Measurements from ENCODE around the gene TNFRSF13B.

Gene TNFRSF13B

DNA sequence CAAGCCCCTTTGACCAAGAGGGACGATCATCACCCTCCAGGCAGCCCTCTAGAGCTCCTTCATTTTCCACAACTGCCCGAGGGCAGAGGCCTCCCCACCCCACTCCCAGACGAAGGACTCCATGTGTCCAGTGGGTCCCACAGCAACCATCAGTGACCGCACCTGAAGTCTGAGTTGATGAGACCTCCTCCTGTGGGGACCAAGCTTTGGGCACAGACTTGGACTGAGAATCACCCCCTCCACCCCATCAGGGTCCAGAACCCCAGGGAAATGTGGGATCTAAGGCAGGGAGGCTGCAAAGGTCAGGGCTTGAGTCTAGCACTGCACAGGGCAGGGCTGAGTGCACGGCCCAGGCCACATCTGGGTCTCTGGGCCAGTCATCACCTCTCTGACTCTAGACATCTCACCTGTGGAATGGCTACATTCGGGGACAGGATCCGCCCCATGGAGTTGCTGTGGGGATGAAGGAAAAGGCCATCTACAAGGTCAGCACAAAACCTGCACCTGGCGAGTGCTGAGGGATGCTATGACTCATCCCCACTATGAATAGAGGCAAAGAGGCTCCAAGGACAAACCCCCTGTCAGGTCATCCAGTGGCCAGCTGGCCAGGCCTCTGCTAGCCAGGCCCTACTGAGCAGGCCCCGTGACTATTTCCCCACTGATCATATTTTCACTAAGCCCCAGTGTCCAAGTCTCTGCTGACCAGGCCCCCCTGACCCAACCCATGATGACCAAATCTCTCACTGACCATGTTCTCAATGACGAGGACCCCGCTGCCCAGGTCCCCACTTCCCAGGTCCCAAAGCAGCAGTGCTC is 38.4 kb downstream of the TNFRSF13B start:
- Histone ChIP-seq H3K4me3 (replicated peaks; ENCODE audit: insufficient read depth, low read length) (no peak overlapping the region), H3K27ac (replicated peaks) (no peak overlapping the region), H3K27me3 (ENCODE audit: insufficient read depth, poor library complexity, severe bottlenecking) (no peaks in the 10 kb centered on the region)
- no peak for DNase-seq (ENCODE audit: low read depth in 1 of 2, low spot score in 1 of 2)
- no peak for TF ChIP-seq POLR2AphosphoS5 (IDR thresholded peaks at IDR 0.05; ENCODE audit: low read depth)
- TF ChIP-seq, protein P1, sequence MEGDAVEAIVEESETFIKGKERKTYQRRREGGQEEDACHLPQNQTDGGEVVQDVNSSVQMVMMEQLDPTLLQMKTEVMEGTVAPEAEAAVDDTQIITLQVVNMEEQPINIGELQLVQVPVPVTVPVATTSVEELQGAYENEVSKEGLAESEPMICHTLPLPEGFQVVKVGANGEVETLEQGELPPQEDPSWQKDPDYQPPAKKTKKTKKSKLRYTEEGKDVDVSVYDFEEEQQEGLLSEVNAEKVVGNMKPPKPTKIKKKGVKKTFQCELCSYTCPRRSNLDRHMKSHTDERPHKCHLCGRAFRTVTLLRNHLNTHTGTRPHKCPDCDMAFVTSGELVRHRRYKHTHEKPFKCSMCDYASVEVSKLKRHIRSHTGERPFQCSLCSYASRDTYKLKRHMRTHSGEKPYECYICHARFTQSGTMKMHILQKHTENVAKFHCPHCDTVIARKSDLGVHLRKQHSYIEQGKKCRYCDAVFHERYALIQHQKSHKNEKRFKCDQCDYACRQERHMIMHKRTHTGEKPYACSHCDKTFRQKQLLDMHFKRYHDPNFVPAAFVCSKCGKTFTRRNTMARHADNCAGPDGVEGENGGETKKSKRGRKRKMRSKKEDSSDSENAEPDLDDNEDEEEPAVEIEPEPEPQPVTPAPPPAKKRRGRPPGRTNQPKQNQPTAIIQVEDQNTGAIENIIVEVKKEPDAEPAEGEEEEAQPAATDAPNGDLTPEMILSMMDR (IDR thresholded peaks at IDR 0.05; ENCODE audit: insufficient read depth, low read length), result no peak
- no peak for TF ChIP-seq GABPA (IDR thresholded peaks at IDR 0.05; ENCODE audit: low read depth)
- no peak for TF ChIP-seq SPI1 (IDR thresholded peaks at IDR 0.05; ENCODE audit: borderline replicate concordance, low read depth)
- TF ChIP-seq, protein P2, sequence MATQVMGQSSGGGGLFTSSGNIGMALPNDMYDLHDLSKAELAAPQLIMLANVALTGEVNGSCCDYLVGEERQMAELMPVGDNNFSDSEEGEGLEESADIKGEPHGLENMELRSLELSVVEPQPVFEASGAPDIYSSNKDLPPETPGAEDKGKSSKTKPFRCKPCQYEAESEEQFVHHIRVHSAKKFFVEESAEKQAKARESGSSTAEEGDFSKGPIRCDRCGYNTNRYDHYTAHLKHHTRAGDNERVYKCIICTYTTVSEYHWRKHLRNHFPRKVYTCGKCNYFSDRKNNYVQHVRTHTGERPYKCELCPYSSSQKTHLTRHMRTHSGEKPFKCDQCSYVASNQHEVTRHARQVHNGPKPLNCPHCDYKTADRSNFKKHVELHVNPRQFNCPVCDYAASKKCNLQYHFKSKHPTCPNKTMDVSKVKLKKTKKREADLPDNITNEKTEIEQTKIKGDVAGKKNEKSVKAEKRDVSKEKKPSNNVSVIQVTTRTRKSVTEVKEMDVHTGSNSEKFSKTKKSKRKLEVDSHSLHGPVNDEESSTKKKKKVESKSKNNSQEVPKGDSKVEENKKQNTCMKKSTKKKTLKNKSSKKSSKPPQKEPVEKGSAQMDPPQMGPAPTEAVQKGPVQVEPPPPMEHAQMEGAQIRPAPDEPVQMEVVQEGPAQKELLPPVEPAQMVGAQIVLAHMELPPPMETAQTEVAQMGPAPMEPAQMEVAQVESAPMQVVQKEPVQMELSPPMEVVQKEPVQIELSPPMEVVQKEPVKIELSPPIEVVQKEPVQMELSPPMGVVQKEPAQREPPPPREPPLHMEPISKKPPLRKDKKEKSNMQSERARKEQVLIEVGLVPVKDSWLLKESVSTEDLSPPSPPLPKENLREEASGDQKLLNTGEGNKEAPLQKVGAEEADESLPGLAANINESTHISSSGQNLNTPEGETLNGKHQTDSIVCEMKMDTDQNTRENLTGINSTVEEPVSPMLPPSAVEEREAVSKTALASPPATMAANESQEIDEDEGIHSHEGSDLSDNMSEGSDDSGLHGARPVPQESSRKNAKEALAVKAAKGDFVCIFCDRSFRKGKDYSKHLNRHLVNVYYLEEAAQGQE (IDR thresholded peaks at IDR 0.05; ENCODE audit: insufficient replicate concordance, low read depth), result no peak

DNA sequence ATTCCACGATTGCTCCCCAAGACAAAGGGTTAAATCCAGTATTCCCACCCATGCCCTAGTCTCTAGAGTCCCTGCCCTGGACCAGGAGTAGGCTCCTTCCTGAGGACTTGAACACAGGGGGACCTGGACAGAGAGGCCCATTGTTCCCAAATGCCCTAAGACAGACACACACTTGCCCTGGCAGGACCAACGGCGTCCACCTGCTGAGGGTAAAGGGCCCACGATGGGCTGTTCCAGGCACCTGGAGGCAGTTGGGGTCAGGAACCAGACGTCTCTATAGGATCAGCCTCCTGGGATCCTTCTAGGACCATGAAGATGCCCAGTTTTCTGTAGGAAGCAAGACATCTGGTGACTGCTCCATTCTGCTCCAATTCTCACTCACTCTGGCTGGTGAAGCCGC is 39.3 kb downstream of the TNFRSF13B start:
- DNase-seq (ENCODE audit: low read depth in 1 of 2, low spot score in 1 of 2), result no peak
- Histone ChIP-seq H3K4me3 (replicated peaks; ENCODE audit: insufficient read depth, low read length) (no peak overlapping the region), H3K27me3 (ENCODE audit: insufficient read depth, poor library complexity, severe bottlenecking) (no peaks in the 10 kb centered on the region), H3K27ac (replicated peaks) (no peak overlapping the region)
- TF ChIP-seq, protein P1 (IDR thresholded peaks at IDR 0.05; ENCODE audit: insufficient read depth, low read length), result no peak
- TF ChIP-seq SPI1 (IDR thresholded peaks at IDR 0.05; ENCODE audit: borderline replicate concordance, low read depth) (no peak), GABPA (IDR thresholded peaks at IDR 0.05; ENCODE audit: low read depth) (no peak), POLR2AphosphoS5 (IDR thresholded peaks at IDR 0.05; ENCODE audit: low read depth) (no peak)
- TF ChIP-seq, protein P2 (IDR thresholded peaks at IDR 0.05; ENCODE audit: insufficient replicate concordance, low read depth), result no peak

DNA sequence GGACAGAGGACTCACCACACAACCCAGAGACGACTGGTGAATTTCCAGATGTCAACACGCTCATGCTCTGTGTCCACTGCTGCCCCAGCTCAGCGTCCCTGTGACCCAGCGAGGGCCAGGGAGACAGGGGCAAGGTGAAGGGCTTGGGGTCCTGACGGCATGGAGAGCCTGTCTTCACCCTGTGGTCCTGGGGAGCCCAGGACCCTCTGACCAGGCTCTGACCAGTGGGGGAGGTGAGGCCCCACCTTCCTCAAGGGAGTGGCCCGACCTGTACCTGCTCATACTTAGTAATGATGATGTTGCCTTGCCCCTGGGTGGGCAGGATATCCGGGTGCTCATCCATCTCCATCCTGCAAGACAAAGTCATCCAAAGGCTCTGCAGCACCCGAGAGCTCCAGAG is 39.8 kb downstream of the TNFRSF13B start:
- TF ChIP-seq, protein P1 (IDR thresholded peaks at IDR 0.05; ENCODE audit: insufficient read depth, low read length), result no peak
- TF ChIP-seq GABPA (IDR thresholded peaks at IDR 0.05; ENCODE audit: low read depth) (no peak), POLR2AphosphoS5 (IDR thresholded peaks at IDR 0.05; ENCODE audit: low read depth) (no peak), SPI1 (IDR thresholded peaks at IDR 0.05; ENCODE audit: borderline replicate concordance, low read depth) (no peak)
- TF ChIP-seq, protein P2 (IDR thresholded peaks at IDR 0.05; ENCODE audit: insufficient replicate concordance, low read depth), result no peak
- H3K4me3 ChIP-seq (replicated peaks; ENCODE audit: insufficient read depth, low read length), result no peak overlapping the region
- H3K27me3 ChIP-seq (ENCODE audit: insufficient read depth, poor library complexity, severe bottlenecking), result no peaks in the 10 kb centered on the region
- DNase-seq (ENCODE audit: low read depth in 1 of 2, low spot score in 1 of 2), result no peak
- no peak overlapping the region for H3K27ac ChIP-seq (replicated peaks)
